Stomach (tissue), 4 donors: ENCODE results near the gene TALDO1.

Experiments used
- POLR2A ChIP-seq, 4 donors: fragments of 450-650 bp; IDR thresholded peaks; one replicate each; pipeline ENCODE4 v1.6.1; 2016; ENCODE audit warnings: antibody characterized with exemption in 4 of 4, control low read depth in 2 of 4, mild to moderate bottlenecking in 1 of 4, moderate library complexity in 1 of 4
- POLR2AphosphoS5 ChIP-seq, 3 donors: sonication (generic); formaldehyde crosslinking; IDR thresholded peaks; one replicate each; pipeline ENCODE4 v1.6.1; 2016; ENCODE audit warnings: antibody characterized with exemption in 3 of 3
- TF ChIP-seq, protein P1 (sequence below), 7 experiments: fragments of 450-650 bp in 4 of 7; fragments of 200-600 bp in 3 of 7; sonication (generic) in 3 of 7; IDR thresholded peaks; one replicate each; pipeline ENCODE4 v1.5.1; 2016 to 2019; ENCODE audit warnings: antibody characterized with exemption in 7 of 7, control low read depth in 2 of 7, mild to moderate bottlenecking in 1 of 7

DNA sequence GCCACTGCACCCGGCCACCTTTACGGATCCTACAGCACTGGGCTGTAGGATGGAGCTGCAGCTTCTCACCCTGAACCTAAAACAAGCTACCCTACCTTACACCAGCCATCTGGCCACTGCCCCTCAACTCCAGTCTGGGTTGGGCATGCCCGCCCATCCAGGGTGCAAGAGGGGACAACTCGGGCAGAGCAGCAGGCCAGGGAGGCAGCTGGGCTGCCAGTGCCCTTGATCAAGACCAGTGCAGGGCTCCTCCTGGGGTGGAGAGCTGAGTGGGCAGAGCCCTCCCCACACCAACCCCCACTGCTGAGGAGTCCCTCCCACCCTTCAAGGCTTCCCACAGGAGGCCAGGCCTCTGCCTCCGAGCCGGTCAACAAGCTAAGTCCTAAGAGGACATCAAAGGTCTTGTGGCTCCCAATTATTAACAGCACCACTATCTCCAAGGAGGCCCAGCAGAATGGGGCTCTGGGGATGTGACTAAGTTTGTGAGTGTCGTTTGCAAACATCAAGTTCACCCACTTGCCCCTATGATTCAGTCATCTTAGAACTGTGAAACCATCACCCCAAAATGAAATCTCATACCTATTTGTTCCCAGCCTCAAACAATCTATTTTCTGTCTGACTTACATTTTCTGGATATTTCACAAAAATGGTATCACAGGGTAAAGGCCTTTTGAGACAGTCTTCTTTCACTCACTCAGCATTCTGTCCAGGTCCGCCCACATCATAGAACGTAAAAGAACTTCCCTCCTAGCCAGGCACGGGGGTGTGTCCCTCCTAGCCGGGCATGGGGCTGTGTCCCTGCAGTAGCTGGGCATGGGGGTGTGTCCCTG is 19.1 kb downstream of the TALDO1 start:
- TF ChIP-seq POLR2AphosphoS5 (IDR thresholded peaks at IDR 0.05) (no peak), POLR2A (IDR thresholded peaks at IDR 0.05) (no peak)
- TF ChIP-seq, protein P1, sequence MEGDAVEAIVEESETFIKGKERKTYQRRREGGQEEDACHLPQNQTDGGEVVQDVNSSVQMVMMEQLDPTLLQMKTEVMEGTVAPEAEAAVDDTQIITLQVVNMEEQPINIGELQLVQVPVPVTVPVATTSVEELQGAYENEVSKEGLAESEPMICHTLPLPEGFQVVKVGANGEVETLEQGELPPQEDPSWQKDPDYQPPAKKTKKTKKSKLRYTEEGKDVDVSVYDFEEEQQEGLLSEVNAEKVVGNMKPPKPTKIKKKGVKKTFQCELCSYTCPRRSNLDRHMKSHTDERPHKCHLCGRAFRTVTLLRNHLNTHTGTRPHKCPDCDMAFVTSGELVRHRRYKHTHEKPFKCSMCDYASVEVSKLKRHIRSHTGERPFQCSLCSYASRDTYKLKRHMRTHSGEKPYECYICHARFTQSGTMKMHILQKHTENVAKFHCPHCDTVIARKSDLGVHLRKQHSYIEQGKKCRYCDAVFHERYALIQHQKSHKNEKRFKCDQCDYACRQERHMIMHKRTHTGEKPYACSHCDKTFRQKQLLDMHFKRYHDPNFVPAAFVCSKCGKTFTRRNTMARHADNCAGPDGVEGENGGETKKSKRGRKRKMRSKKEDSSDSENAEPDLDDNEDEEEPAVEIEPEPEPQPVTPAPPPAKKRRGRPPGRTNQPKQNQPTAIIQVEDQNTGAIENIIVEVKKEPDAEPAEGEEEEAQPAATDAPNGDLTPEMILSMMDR (IDR thresholded peaks at IDR 0.05), result no peak
